ENCODE results near the gene BRAP.
"Not testable (repeated sequence)": the region's sequence is repeated elsewhere in the genome, so short reads cannot be mapped to it uniquely, and the experiment has no call there.

BRAP gene

GRCh38 chr12:111605911-111606766 is 79.6 kb downstream of the BRAP start:
- no peak for DNase-seq

- DNase-seq, result not testable (repeated sequence)
Observed at GRCh38 chr12:111602857-111603256, 82.9 kb downstream of the BRAP start.

GRCh38 chr12:111602348-111602747 is 83.4 kb downstream of the BRAP start:
- no peak for DNase-seq

DNA sequence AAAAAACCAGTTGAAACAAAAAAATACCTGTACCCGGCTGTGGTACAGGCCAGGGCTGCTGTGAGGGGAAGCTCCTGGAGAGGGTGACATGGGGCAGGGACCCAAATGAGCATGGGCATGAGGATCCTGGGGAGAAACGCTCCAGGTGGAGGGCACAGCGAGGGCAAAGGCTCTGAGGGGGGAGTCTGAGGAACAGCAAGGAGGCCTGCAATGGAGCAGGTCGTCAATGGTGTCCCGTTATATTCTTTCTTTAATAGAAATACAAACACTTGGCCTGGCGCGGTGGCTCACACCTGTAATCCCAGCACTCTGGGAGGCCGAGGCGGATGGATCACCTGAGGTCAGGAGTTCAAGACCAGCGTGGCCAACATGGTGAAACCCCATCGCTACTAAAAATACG is 84.8 kb downstream of the BRAP start:
- DNase-seq, result not testable (repeated sequence)

GRCh38 chr12:111600205-111600642 is 85.5 kb downstream of the BRAP start:
- no peak for DNase-seq

DNA sequence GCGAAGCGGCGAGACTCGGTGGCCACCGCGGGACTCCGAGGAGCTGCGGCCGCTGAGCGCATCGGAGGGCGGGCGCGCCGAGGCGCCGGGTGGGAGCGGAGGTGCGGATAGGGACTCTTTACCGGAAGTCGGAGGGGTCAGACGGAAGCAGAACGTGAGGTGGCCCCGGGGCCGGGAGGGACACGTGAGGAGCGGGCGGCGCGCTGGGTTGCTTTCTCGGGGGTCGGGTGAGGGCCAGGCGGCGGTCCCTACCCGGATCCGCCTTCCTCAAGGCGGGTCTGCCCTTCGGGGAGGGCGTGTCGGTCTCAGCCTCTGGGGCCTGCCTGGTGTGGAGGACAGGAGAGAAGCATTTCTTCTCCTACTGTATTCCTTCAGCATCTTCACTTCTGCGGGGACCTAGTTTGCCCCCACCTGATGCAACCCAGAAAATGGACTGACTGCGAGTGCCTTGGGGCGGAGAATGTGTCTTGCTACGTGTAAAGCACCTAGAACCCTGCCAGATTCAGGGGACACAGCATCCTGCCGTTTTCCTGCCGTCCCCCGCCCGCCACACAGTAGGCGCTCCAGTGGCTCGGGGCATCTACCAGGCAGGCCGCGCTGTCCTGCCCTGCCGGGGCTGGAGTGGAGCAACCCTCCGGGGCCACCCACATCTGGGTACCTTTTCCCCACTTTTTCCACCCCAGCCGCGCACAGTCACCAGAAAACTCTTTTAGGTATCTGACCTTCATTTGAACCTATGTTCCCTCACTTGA is 86.1 kb downstream of the BRAP start:
- DNase-seq, result peak; percentile 85 to 88

DNA sequence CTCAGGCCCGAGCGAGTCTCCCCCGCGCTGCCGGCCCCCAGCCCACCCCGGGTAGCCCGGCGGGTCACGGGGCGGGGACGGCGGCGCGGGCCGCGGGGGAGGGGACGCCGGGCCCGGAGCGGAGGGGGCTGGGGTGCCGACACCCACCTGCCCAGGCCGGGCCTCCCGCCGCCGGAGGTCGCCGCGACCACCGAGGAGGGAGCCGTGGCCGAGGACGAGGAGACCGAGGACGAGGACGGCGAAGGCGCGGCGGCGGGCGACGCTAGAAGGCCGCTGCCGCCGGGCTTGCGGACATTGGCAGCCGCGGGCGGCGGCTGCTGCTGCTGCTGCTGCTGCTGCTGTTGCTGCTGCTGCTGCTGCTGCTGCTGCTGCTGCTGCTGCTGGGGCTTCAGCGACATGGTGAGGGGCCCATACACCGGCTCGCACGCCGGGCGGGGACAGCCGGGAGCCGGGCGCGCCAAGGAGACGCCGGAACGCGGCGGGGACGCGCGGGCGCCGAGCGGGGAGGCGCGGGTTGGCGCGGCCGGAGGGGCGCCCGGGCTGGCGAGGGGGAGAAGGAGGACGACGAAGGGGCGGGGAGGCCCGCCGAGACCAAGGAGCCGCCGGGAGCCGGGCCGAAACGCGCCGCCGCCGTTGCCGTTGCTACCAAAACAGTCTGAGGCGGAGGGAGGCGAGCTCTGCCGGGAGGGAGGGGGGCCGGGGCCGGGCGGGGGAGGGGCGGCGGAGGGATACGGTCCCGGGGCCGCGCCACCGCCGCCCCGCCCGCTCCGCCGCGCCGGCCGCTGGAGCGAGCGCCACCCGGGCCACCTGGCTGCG is 86.9 kb downstream of the BRAP start, which contains the start of gene ATXN2:
TSS of gene ATXN2 (minus strand) at position 679 of the 816 bp plus-strand sequence. CDS start at position 398, 281 bp downstream.
- DNase-seq, result peak in 1 of 2 experiments; percentile 66

- peak in 1 of 2 experiments; percentile 21 for DNase-seq
Observed at GRCh38 chr12:111597831-111598636, 87.7 kb downstream of the BRAP start.

- DNase-seq, result peak; percentile 37 to 44
Observed at GRCh38 chr12:111596985-111597830, 88.5 kb downstream of the BRAP start.

GRCh38 chr12:111595341-111595835 is 90.4 kb downstream of the BRAP start:
- DNase-seq, result not testable (repeated sequence)
